Measurements from ENCODE around the gene KAT6B. TPM values are rescaled to one million over a fixed set of nuclear protein-coding genes. Genes with fewer than 3 reads are reported as not detected.

The KAT6B gene
- total and polyA plus RNA-seq, 10 of the 15 experiments (the other 5 are each of a cell fraction or from before 2014, with no cell fraction given): 2.7 to 22.6 (median 15.7) TPM

- no peaks in the 10 kb centered on the region for H3K4me1 ChIP-seq (ENCODE audit: control insufficient read depth, insufficient read depth, low read length)
- no TSS peak for BruUV-seq (replicated peaks)
- H3K4me2 ChIP-seq (ENCODE audit: control insufficient read depth, insufficient read depth): no peak overlapping the region
- no peak overlapping the region for H3K27ac ChIP-seq (ENCODE audit: control insufficient read depth, insufficient read depth)
- ATAC-seq (no peak), FAIRE-seq (no peak), DNase-seq (ENCODE audit: low read depth, low spot score) (no peak)
- no peaks in the 10 kb centered on the region; a peak in 1 of 4 replicates for H3K27me3 ChIP-seq (replicated peaks in 1 of 2; ENCODE audit: control insufficient read depth in 2 of 2, insufficient read depth in 2 of 2, low read length in 1 of 2)
- WGBS (ENCODE audit: insufficient coverage, insufficient replicate concordance, low lambda C conversion rate, missing lambda C conversion rate): 71% methylated on average over 17 of the region's 17 CpGs
- H3K9ac ChIP-seq (ENCODE audit: control insufficient read depth, insufficient read depth, low read length): no peak overlapping the region
- H4K20me1 ChIP-seq (ENCODE audit: control insufficient read depth, insufficient read depth): no peaks in the 10 kb centered on the region
- no peaks in the 10 kb centered on the region for H3K79me2 ChIP-seq (ENCODE audit: control insufficient read depth, insufficient read depth, low read length)
- no peaks in the 10 kb centered on the region for H3K9me3 ChIP-seq (replicated peaks; ENCODE audit: control insufficient read depth, insufficient read depth, low read length)
- ChIA-PET POLR2A (no interaction called here), RAD21 (ENCODE audit: unreplicated experiment) (no interaction called here), SMC1A (ENCODE audit: uncharacterized antibody, unreplicated experiment) (no interaction called here), CTCF (no interaction called here)
- no peak overlapping the region for H3K4me3 ChIP-seq
- in situ Hi-C loops (cut with MboI): no loop called here
- no peak for TF ChIP-seq SMARCA5 (IDR thresholded peaks at IDR 0.05)
- no peaks in the 10 kb centered on the region for H3K36me3 ChIP-seq (ENCODE audit: control insufficient read depth in 2 of 2, insufficient read depth in 2 of 2, low read length in 1 of 2)
- no peak overlapping the region for H2AFZ ChIP-seq (ENCODE audit: control insufficient read depth, low read depth, low read length)
- intact Hi-C loops (cut with micrococcal nuclease; ENCODE audit: unreplicated experiment): no loop called here
Observed at GRCh38 chr10:75073442-75073841, 247.0 kb downstream of the KAT6B start.

GRCh38 chr10:75074711-75075445 lies 248.5 kb downstream of the KAT6B start:
- ChIA-PET POLR2A (no interaction called here), RAD21 (ENCODE audit: unreplicated experiment) (interaction anchor here (0.5 kb wide), 1 partner anchor 12 kb away, joined by 4 read pairs; no protein-coding TSS in a partner anchor), CTCF (interaction anchor here (1.3 kb wide), 1 partner anchor 831 kb away, joined by 3 read pairs; no protein-coding TSS in a partner anchor), SMC1A (ENCODE audit: uncharacterized antibody, unreplicated experiment) (no interaction called here)
- Histone ChIP-seq H3K36me3 (ENCODE audit: control insufficient read depth in 2 of 2, insufficient read depth in 2 of 2, low read length in 1 of 2) (no peaks in the 10 kb centered on the region), H2AFZ (ENCODE audit: control insufficient read depth, low read depth, low read length) (no peak overlapping the region), H3K4me3 (no peak overlapping the region), H3K4me1 (ENCODE audit: control insufficient read depth, insufficient read depth, low read length) (no peaks in the 10 kb centered on the region), H3K79me2 (ENCODE audit: control insufficient read depth, insufficient read depth, low read length) (no peaks in the 10 kb centered on the region), H3K27ac (ENCODE audit: control insufficient read depth, insufficient read depth) (no peak overlapping the region), H4K20me1 (ENCODE audit: control insufficient read depth, insufficient read depth) (no peaks in the 10 kb centered on the region), H3K27me3 (replicated peaks in 1 of 2; ENCODE audit: control insufficient read depth in 2 of 2, insufficient read depth in 2 of 2, low read length in 1 of 2) (no peaks in the 10 kb centered on the region; a peak in 1 of 4 replicates), H3K9ac (ENCODE audit: control insufficient read depth, insufficient read depth, low read length) (no peak overlapping the region), H3K4me2 (ENCODE audit: control insufficient read depth, insufficient read depth) (no peak overlapping the region), H3K9me3 (replicated peaks; ENCODE audit: control insufficient read depth, insufficient read depth, low read length) (no peaks in the 10 kb centered on the region)
- intact Hi-C loops (cut with micrococcal nuclease; ENCODE audit: unreplicated experiment) (no loop called here), in situ Hi-C loops (cut with MboI) (no loop called here)
- DNase-seq (ENCODE audit: low read depth, low spot score): no peak
- ATAC-seq: no peak
- no TSS peak for BruUV-seq (replicated peaks)
- no peak for FAIRE-seq
- WGBS (ENCODE audit: insufficient coverage, insufficient replicate concordance, low lambda C conversion rate, missing lambda C conversion rate): 0% methylated on average over 2 of the region's 2 CpGs
- no peak for TF ChIP-seq ATF3 (IDR thresholded peaks at IDR 0.05; ENCODE audit: borderline replicate concordance, extremely low read depth, low read depth, low read length)
- TF ChIP-seq ZNF622 (IDR thresholded peaks at IDR 0.05): no peak
- TF ChIP-seq YY1 (IDR thresholded peaks at IDR 0.05; ENCODE audit: low read depth, low read length): no peak
- no peak for TF ChIP-seq MYB (IDR thresholded peaks at IDR 0.05; ENCODE audit: borderline replicate concordance, low read depth, low read length)
- TF ChIP-seq BCLAF1 (IDR thresholded peaks at IDR 0.05): no peak
- no peak for TF ChIP-seq ZBTB33 (IDR thresholded peaks at IDR 0.05)
- TF ChIP-seq PML (IDR thresholded peaks at IDR 0.05; ENCODE audit: low read length): no peak
